Measurements from ENCODE around the gene GLIS2. TPM values are rescaled to one million over a fixed set of nuclear protein-coding genes. Genes with fewer than 3 reads are reported as not detected.

The GLIS2 gene
- total RNA-seq, 2 donors from 2014 or later = 0.10 to 0.29 TPM

GRCh38 chr16:4388271-4389021, 72.6 kb downstream of the GLIS2 start:
- ATAC-seq (no peak), DNase-seq (no peak)
- Mint-ChIP-seq H3K36me3 (ENCODE audit: low read depth) (no peaks in the 10 kb centered on the region), H3K4me3 (no peak overlapping the region), H3K4me1 (peaks cover 5% of the 10 kb centered on the region), H3K27ac (peak overlapping the region; percentile 85), H3K27me3 (no peaks in the 10 kb centered on the region)
- H3K9me3 ChIP-seq (ENCODE audit: control insufficient read depth, low read length, poor library complexity, severe bottlenecking) = no peaks in the 10 kb centered on the region

Other genes with a start within 250 kb of the GLIS2 start
- 10 to 100 TPM; 11.5 to 12.6 TPM for gene ADCY9, start 199.6 kb upstream of the GLIS2 start, total RNA-seq
- gene SRL, start 74.0 kb upstream of the GLIS2 start, total RNA-seq = not detected
- 10 to 100 TPM in 1 of 2 donors, 1 to 10 TPM in 1; 9.8 to 14.1 TPM for gene TFAP4, start 43.0 kb upstream of the GLIS2 start, total RNA-seq
- 10 to 100 TPM; 32.3 to 41.4 TPM for gene PAM16, start 35.3 kb downstream of the GLIS2 start, total RNA-seq
- gene VASN, start 55.8 kb downstream of the GLIS2 start, total RNA-seq = under 1 TPM; 0.55 to 0.57 TPM
- gene CORO7, start 100.5 kb downstream of the GLIS2 start, total RNA-seq = 100 to 1,000 TPM; 733 to 757 TPM
- 10 to 100 TPM; 27.9 to 29.7 TPM for gene DNAJA3, start 109.8 kb downstream of the GLIS2 start, total RNA-seq
- gene NMRAL1, start 158.6 kb downstream of the GLIS2 start, total RNA-seq = 10 to 100 TPM; 40.5 to 45.4 TPM
- 10 to 100 TPM; 31.9 to 58.8 TPM for gene HMOX2, start 160.3 kb downstream of the GLIS2 start, total RNA-seq
- 10 to 100 TPM; 20.2 to 29.5 TPM for gene CDIP1, start 222.7 kb downstream of the GLIS2 start, total RNA-seq
- under 1 TPM; 0.08 to 0.20 TPM for gene C16orf96, start 240.3 kb downstream of the GLIS2 start, total RNA-seq